ENCODE data around the gene TNFAIP2.

The TNFAIP2 gene

DNA sequence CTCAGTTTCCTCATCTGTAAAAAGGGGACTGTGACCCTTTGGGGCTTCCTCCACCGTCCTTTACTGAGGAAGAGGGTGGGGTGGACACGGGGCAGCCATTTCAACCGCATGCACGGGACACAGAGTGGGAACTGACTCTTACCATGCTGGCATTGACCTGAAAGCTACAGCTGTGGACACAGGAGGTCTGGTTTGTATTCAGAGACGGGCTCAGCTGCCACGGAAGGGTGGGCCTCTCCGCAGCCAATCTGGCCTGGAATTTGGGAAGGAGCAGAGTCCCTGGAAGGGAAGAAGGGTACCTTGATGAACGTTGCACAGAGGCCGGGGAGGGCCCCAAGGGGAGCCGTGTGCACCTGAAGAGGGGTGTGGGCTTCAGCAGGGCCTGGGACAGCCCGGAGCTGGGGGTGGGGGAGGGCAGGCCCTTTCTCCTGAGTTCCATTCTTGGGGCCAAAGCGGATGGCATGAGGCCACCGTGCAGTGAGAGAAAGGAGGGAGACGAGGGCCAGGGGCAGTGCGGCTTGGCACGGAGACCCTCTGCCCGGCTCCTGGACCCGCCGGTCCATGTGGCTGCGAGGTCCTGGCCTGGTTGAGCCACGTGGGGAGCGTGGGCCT lies 14.5 kb downstream of the TNFAIP2 start:
- Histone ChIP-seq H3F3A (ENCODE audit: low read depth) (no peaks in the 10 kb centered on the region), H3K36me3 (ENCODE audit: insufficient read depth, low read length) (no peaks in the 10 kb centered on the region)

DNA sequence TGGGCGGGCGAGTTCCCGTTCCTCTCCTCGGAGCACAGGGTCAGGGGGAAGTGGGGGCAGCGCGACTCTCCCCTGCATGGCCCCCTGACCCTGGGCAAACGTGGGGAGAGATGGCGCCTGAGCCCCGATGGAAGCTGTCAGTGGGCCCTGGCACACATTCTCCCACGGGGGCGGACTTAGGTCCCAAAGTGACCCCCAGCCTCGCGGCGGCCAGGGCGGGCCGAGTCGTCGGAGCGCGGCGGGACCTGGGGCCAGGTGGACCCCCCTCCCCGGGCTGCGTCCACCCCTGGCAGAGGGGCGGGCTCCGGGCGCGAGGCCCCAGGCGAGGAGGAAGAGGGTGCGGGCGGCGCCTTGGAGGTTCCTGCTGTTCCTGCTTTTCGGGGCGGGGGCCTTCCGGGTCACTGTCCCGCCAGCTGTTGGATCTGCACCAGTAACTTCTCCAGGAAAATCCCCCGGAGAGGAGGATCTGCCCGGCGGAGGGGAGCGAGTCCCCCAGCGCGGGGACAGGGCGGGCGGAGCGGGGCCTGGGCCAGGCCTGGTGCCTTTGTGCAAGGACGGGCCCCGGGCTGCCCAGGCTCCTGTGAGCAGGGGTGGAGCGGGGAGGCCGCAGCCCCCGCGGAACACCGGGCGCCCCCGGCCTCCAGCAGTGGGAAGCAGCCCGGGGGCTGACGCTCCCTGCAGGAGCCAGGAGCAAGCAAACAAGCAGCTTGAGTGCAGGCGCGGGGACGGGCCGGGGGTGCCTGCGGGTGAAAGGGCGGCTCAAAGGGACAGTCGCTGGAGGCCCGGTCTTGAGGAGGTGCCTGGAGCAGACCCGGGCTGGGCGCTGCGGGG lies 15.3 kb downstream of the TNFAIP2 start:
- Histone ChIP-seq H3K4me2 (ENCODE audit: low read depth, low read length, poor library complexity, severe bottlenecking) (no peak overlapping the region), H3K27me3 (ENCODE audit: insufficient read depth, low read length, poor library complexity, severe bottlenecking) (no peaks in the 10 kb centered on the region), H3K4me1 (ENCODE audit: insufficient read depth, low read length, poor library complexity, severe bottlenecking) (peaks cover 6% of the 10 kb centered on the region), H2AFZ (ENCODE audit: low read length) (no peak overlapping the region), H3K9me2 (replicated peaks; ENCODE audit: low read depth, low read length) (no peaks in the 10 kb centered on the region), H4K20me1 (ENCODE audit: insufficient read depth, low read length, poor library complexity, severe bottlenecking) (no peaks in the 10 kb centered on the region), H3K9me3 (ENCODE audit: insufficient read depth, low read depth, low read length) (no peaks in the 10 kb centered on the region), H3K36me3 (ENCODE audit: insufficient read depth, low read length) (no peaks in the 10 kb centered on the region), H3F3A (ENCODE audit: low read depth) (no peaks in the 10 kb centered on the region), H3K79me2 (ENCODE audit: insufficient read depth, low read length) (no peaks in the 10 kb centered on the region), H3K9ac (ENCODE audit: low read depth, low read length, poor library complexity, severe bottlenecking) (no peak overlapping the region), H3K4me3 (ENCODE audit: low read length, poor library complexity, severe bottlenecking) (no peak overlapping the region)
- TF ChIP-seq EZH2phosphoT487 (IDR thresholded peaks at IDR 0.05; ENCODE audit: borderline replicate concordance): no peak

More for the DNA sequence above, 14.5 kb downstream of the TNFAIP2 start:
- Histone ChIP-seq H3K4me2 (ENCODE audit: low read depth, low read length, poor library complexity, severe bottlenecking) (no peak overlapping the region), H3K9me2 (replicated peaks; ENCODE audit: low read depth, low read length) (no peaks in the 10 kb centered on the region), H2AFZ (ENCODE audit: low read length) (no peak overlapping the region), H3K9me3 (ENCODE audit: insufficient read depth, low read depth, low read length) (no peaks in the 10 kb centered on the region), H3K4me3 (ENCODE audit: low read length, poor library complexity, severe bottlenecking) (no peak overlapping the region), H3K4me1 (ENCODE audit: insufficient read depth, low read length, poor library complexity, severe bottlenecking) (peaks cover 6% of the 10 kb centered on the region), H3K79me2 (ENCODE audit: insufficient read depth, low read length) (no peaks in the 10 kb centered on the region), H3K9ac (ENCODE audit: low read depth, low read length, poor library complexity, severe bottlenecking) (no peak overlapping the region), H4K20me1 (ENCODE audit: insufficient read depth, low read length, poor library complexity, severe bottlenecking) (no peaks in the 10 kb centered on the region), H3K27me3 (ENCODE audit: insufficient read depth, low read length, poor library complexity, severe bottlenecking) (no peaks in the 10 kb centered on the region)
- TF ChIP-seq, protein P1, sequence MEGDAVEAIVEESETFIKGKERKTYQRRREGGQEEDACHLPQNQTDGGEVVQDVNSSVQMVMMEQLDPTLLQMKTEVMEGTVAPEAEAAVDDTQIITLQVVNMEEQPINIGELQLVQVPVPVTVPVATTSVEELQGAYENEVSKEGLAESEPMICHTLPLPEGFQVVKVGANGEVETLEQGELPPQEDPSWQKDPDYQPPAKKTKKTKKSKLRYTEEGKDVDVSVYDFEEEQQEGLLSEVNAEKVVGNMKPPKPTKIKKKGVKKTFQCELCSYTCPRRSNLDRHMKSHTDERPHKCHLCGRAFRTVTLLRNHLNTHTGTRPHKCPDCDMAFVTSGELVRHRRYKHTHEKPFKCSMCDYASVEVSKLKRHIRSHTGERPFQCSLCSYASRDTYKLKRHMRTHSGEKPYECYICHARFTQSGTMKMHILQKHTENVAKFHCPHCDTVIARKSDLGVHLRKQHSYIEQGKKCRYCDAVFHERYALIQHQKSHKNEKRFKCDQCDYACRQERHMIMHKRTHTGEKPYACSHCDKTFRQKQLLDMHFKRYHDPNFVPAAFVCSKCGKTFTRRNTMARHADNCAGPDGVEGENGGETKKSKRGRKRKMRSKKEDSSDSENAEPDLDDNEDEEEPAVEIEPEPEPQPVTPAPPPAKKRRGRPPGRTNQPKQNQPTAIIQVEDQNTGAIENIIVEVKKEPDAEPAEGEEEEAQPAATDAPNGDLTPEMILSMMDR (conservative IDR thresholded peaks at IDR 0.05; ENCODE audit: low read length): no peak
- no peak for TF ChIP-seq EZH2phosphoT487 (IDR thresholded peaks at IDR 0.05; ENCODE audit: borderline replicate concordance)

DNA sequence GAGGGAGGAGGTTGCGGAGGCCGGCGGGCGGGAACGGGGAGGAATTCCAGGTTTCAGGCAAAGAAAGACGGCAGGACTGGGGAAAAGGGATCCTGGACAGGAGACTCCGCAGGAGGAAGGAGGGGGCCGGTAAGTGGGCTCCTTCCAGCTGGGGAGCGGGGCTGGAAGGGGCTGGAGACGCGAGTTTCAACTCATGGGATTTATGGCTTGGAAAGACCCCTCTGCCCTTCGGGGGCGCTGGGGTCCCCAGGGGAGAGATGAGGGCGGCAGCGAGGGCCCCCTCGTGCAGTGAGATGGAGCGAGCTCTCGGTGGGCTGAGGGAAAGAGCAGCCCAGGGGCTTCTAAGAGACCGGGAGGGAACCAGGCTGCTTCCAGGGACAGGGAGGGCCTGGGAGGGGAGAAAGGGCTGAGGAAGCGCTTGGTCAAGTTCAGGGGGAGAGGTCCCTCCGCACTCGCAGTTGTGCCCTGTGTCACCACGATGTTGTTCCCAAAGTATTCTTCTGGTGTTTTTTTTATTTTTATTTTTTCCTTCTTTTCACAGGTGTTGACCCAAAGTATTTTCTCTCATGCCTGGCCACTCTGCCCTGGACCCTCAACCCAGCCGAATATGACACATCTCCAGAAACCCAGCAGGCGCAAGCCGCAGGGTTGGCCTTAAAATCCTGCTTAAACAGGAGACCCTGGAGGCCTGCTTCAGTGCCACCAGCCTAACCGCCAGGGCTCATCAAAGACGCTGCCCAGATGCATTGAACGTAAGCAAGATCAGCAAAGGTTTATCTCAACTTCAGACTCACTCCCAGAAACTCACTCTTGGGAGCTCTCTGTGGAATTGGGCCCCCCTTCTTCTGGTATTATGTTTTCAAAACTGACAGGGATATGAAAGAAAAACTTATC lies 16.1 kb downstream of the TNFAIP2 start:
- Histone ChIP-seq H3K9me3 (ENCODE audit: insufficient read depth, low read depth, low read length) (no peaks in the 10 kb centered on the region), H3K27me3 (ENCODE audit: insufficient read depth, low read length, poor library complexity, severe bottlenecking) (no peaks in the 10 kb centered on the region), H3K4me1 (ENCODE audit: insufficient read depth, low read length, poor library complexity, severe bottlenecking) (peaks cover 6% of the 10 kb centered on the region), H3K4me3 (ENCODE audit: low read length, poor library complexity, severe bottlenecking) (no peak overlapping the region), H3F3A (ENCODE audit: low read depth) (no peaks in the 10 kb centered on the region), H3K9ac (ENCODE audit: low read depth, low read length, poor library complexity, severe bottlenecking) (no peak overlapping the region), H3K4me2 (ENCODE audit: low read depth, low read length, poor library complexity, severe bottlenecking) (no peak overlapping the region), H3K9me2 (replicated peaks; ENCODE audit: low read depth, low read length) (no peaks in the 10 kb centered on the region), H3K36me3 (ENCODE audit: insufficient read depth, low read length) (no peaks in the 10 kb centered on the region), H3K79me2 (ENCODE audit: insufficient read depth, low read length) (no peaks in the 10 kb centered on the region), H2AFZ (ENCODE audit: low read length) (no peak overlapping the region), H4K20me1 (ENCODE audit: insufficient read depth, low read length, poor library complexity, severe bottlenecking) (no peaks in the 10 kb centered on the region)
- TF ChIP-seq, protein P1 (conservative IDR thresholded peaks at IDR 0.05; ENCODE audit: low read length): no peak
- no peak for TF ChIP-seq EZH2phosphoT487 (IDR thresholded peaks at IDR 0.05; ENCODE audit: borderline replicate concordance)

Measured in Loucy (cell line).